GOT3 (cell line): ENCODE data around the gene RNF19B.
"Not testable (repeated sequence)": the region's sequence is repeated elsewhere in the genome, so short reads cannot be mapped to it uniquely, and the experiment has no call there.

ENCODE experiments used
- DNase-seq: peaks from one replicate; lab custom pipeline; 2025; ENCODE audit warnings: mixed read lengths; lab: John Stamatoyannopoulos, UW

Gene RNF19B

GRCh38 chr1:32991819-32992488, 27.3 kb upstream of the RNF19B start:
- DNase-seq: no peak

- no peak for DNase-seq
Measured at GRCh38 chr1:32991386-32991785, 26.8 kb upstream of the RNF19B start.

GRCh38 chr1:32990887-32991286, 26.3 kb upstream of the RNF19B start:
- no peak for DNase-seq

GRCh38 chr1:32989160-32990050, 24.8 kb upstream of the RNF19B start:
- peak; percentile 59 for DNase-seq

- DNase-seq: no peak
Measured at GRCh38 chr1:32988665-32989064, 24.1 kb upstream of the RNF19B start.

- DNase-seq: no peak
Measured at GRCh38 chr1:32985226-32985625, 20.6 kb upstream of the RNF19B start.

GRCh38 chr1:32984455-32985171, 20.0 kb upstream of the RNF19B start:
- no peak for DNase-seq

GRCh38 chr1:32984090-32984454, 19.5 kb upstream of the RNF19B start:
- no peak for DNase-seq

GRCh38 chr1:32983020-32983419, 18.4 kb upstream of the RNF19B start:
- DNase-seq: no peak

GRCh38 chr1:32981003-32981901, 16.6 kb upstream of the RNF19B start:
- DNase-seq: no peak

- no peak for DNase-seq
Measured at GRCh38 chr1:32980080-32980479, 15.5 kb upstream of the RNF19B start.

GRCh38 chr1:32978854-32979253, 14.2 kb upstream of the RNF19B start:
- DNase-seq: no peak

GRCh38 chr1:32977546-32978087, 13.0 kb upstream of the RNF19B start:
- no peak for DNase-seq

- not testable (repeated sequence) for DNase-seq
Measured at GRCh38 chr1:32975055-32975454, 10.4 kb upstream of the RNF19B start.

- DNase-seq: not testable (repeated sequence)
Measured at GRCh38 chr1:32973458-32973857, 8.8 kb upstream of the RNF19B start.

- no peak for DNase-seq
Measured at GRCh38 chr1:32972814-32973428, 8.3 kb upstream of the RNF19B start.

GRCh38 chr1:32971576-32971975, 7.0 kb upstream of the RNF19B start:
- DNase-seq: no peak

GRCh38 chr1:32971156-32971555, 6.5 kb upstream of the RNF19B start:
- DNase-seq: no peak

GRCh38 chr1:32969566-32969965, 5.0 kb upstream of the RNF19B start:
- DNase-seq: no peak

- no peak for DNase-seq
Measured at GRCh38 chr1:32967888-32968568, 3.4 kb upstream of the RNF19B start.
